GM18858 (cell line): ENCODE measurements around the gene ABCC2.

Source experiments
- ATAC-seq: cut with Tn5 transposase; IDR thresholded peaks from one replicate; pipeline ENCODE4 v1.9.1; 2021; ENCODE audit not compliant: unreplicated experiment

The ABCC2 gene

GRCh38 chr10:99770408-99771045, 11.9 kb upstream of the ABCC2 start:
- ATAC-seq: no peak

- ATAC-seq: no peak
Measured at GRCh38 chr10:99775850-99776249, 6.6 kb upstream of the ABCC2 start.

- ATAC-seq: no peak
Measured at GRCh38 chr10:99777918-99778714, 4.3 kb upstream of the ABCC2 start.

- ATAC-seq: no peak
Measured at GRCh38 chr10:99779335-99779734, 3.1 kb upstream of the ABCC2 start.

GRCh38 chr10:99781734-99782429, 558 bp upstream of the ABCC2 start:
- ATAC-seq: no peak

- no peak for ATAC-seq
Measured at GRCh38 chr10:99784016-99784726, 1.7 kb downstream of the ABCC2 start.

- ATAC-seq: no peak
Measured at GRCh38 chr10:99784727-99785441, 2.4 kb downstream of the ABCC2 start.

GRCh38 chr10:99785646-99786045, 3.2 kb downstream of the ABCC2 start:
- ATAC-seq: no peak

- ATAC-seq: no peak
Measured at GRCh38 chr10:99787311-99787710, 4.9 kb downstream of the ABCC2 start.

- no peak for ATAC-seq
Measured at GRCh38 chr10:99787782-99788445, 5.5 kb downstream of the ABCC2 start.

- no peak for ATAC-seq
Measured at GRCh38 chr10:99788598-99789256, 6.3 kb downstream of the ABCC2 start.

- no peak for ATAC-seq
Measured at GRCh38 chr10:99791831-99792230, 9.4 kb downstream of the ABCC2 start.

- no peak for ATAC-seq
Measured at GRCh38 chr10:99793819-99794218, 11.4 kb downstream of the ABCC2 start.

GRCh38 chr10:99796928-99797327, 14.5 kb downstream of the ABCC2 start:
- no peak for ATAC-seq

- no peak for ATAC-seq
Measured at GRCh38 chr10:99798031-99798430, 15.6 kb downstream of the ABCC2 start.

GRCh38 chr10:99798920-99799319, 16.5 kb downstream of the ABCC2 start:
- ATAC-seq: no peak

- no peak for ATAC-seq
Measured at GRCh38 chr10:99799613-99800012, 17.2 kb downstream of the ABCC2 start.

GRCh38 chr10:99804471-99804870, 22.0 kb downstream of the ABCC2 start:
- ATAC-seq: no peak

- ATAC-seq: no peak
Measured at GRCh38 chr10:99805190-99805589, 22.8 kb downstream of the ABCC2 start.

GRCh38 chr10:99806091-99806490, 23.7 kb downstream of the ABCC2 start:
- no peak for ATAC-seq
